T-helper 1 cell (primary cell): ENCODE results near the gene NBEAL2.
A peak's percentile ranks its signal among the peaks of the same experiment; 100 is the strongest.

Source experiments
- DNase-seq, 5 donors: peaks; one replicate each; pipeline ENCODE4 v3.0.0-alpha.2; 2012 to 2020

Gene NBEAL2

GRCh38 chr3:46986782-46987310 is 7.4 kb downstream of the NBEAL2 start:
- DNase-seq = no peak

GRCh38 chr3:46987319-46987742 is 7.9 kb downstream of the NBEAL2 start:
- peak in 1 of 5 donors; percentile 15 for DNase-seq

DNA sequence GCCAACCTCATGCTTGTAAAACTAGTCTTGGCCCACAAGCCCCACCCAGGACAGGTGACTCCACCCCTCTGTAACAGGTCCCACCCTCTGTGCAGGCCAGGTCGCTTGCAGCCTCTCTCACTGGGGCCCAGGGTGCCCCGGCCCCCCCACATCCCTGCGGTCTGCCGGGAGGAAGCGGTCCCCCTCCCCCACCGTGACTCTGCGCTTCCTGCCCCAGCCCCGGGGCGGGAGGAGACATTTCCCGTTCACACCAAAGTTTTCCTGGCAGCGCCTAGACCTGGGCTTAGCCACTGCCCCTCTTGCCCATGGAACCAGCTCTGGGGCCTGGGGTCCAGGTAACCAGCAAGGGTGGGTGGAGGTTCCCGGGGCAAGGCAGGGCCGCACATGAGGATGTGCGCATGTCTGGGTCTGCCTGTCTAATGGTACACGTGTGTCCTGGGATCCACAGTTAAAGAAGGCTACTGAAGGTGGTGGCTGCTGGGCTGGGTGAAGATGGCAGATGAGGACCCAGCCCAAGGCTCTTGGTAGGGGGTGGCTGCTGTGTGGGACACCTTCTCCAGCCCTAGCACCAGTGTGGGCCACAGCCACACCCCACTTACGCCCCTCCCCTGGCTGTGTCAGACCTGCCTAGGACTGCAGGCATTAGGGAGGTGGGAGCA is 8.4 kb downstream of the NBEAL2 start:
- peak; percentile 84 to 96 (median 87) for DNase-seq

- DNase-seq = no peak
Measured at GRCh38 chr3:46988616-46989015, 9.2 kb downstream of the NBEAL2 start.

DNA sequence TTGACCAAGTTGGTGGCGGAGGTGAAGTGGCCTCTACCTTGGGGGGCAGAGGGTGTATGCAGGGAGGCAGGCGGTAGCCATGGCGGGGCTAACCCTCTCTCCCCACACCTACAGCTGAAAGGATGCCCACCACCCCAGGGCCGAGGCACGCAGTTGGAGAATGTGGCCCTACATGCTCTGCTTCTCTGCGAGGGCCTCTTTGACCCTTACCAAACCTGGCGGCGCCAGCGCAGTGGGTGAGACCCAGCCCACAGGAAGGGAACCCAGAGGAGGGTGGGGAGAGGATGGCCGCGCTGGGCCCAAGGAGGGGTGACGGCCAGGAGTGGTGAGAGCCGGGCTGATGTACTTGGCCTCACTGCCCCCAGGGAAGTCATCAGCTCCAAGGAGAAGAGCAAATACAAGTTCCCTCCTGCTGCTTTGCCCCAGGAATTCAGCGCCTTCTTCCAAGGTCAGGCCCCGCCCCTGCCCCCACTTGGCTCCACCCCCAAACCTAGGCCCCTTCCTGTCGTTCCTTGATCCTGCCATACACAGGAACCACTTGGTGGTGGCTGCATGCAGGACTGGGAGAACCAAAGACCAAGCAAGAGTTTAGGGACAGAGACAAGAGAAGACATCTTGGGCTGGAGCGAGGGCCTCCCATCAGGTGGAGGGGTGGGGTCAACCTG is 9.8 kb downstream of the NBEAL2 start:
- no peak for DNase-seq

- no peak for DNase-seq
Measured at GRCh38 chr3:46990573-46991374, 11.3 kb downstream of the NBEAL2 start.

DNA sequence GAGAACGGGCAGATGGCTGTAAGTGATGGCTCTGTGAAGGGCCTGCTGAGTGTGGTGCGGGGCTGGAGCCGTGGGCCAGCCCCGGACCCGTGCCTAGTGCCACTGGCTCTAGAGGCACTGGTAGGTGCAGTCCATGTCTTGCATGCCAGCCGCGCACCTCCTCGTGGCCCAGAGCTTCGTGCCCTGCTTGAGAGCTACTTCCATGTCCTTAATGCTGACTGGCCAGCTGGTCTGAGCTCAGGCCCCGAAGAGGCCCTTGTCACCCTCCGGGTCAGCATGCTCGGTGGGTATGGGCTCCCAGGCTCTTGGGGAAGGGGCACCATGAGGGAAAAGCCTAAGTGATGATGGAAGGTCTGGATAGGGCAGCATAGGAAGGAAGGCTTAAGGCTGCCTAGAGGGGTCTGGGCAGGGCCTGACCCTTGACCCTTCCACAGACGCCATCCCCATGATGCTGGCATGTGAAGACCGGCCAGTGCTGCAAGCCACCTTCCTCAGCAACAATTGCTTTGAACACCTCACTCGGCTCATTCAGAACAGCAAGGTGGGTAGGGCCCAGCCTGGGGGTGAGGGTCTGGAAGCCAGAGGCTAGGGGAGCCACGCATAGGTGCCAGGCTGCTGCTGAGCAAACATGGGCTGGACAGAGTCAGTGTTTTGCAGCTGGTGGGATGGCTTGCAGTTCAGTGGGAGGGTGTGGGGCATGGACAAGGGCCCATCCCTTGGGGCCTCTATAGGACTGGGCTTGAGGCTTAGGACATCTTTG is 12.1 kb downstream of the NBEAL2 start:
- DNase-seq = no peak

DNA sequence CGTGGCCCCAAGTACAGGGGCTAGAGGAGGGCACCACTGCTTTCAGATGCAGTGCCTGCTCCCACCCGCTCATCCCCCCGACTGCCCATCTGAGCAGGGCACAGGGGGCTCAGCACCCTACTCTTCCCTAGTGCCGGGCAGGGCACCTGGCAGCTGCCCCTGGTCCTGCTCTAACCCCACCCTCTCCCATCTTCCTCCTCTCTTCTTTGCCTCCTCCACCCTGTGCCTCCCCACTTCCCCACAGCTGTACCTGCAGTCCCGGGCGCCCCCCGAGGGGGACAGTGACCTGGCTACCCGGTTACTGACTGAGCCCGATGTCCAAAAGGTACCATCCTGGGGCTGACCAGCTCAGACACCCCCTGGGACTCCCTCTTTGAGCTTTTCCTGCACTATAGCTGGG is 12.8 kb downstream of the NBEAL2 start:
- no peak for DNase-seq

- DNase-seq = no peak
Measured at GRCh38 chr3:46993292-46993691, 13.8 kb downstream of the NBEAL2 start.

DNA sequence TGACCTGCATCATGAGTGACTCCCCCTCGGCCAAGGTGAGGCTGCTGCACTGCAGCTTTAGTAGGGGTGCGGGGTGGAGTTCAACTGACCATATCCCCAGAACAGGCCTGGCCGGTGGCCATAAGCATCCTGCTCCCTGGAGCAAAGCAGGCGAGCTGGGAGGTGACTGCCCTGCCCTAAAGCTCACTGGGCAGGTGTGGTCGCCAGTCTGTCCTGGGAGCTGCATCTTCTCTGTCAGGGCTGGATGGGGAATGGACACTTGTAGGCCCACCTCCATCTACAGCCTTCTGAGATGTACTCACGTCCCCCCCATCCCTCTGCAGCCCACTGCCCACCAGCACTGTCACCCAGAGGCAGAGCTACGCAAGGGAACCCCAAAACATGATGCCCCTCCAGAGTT is 14.5 kb downstream of the NBEAL2 start:
- DNase-seq = no peak

DNA sequence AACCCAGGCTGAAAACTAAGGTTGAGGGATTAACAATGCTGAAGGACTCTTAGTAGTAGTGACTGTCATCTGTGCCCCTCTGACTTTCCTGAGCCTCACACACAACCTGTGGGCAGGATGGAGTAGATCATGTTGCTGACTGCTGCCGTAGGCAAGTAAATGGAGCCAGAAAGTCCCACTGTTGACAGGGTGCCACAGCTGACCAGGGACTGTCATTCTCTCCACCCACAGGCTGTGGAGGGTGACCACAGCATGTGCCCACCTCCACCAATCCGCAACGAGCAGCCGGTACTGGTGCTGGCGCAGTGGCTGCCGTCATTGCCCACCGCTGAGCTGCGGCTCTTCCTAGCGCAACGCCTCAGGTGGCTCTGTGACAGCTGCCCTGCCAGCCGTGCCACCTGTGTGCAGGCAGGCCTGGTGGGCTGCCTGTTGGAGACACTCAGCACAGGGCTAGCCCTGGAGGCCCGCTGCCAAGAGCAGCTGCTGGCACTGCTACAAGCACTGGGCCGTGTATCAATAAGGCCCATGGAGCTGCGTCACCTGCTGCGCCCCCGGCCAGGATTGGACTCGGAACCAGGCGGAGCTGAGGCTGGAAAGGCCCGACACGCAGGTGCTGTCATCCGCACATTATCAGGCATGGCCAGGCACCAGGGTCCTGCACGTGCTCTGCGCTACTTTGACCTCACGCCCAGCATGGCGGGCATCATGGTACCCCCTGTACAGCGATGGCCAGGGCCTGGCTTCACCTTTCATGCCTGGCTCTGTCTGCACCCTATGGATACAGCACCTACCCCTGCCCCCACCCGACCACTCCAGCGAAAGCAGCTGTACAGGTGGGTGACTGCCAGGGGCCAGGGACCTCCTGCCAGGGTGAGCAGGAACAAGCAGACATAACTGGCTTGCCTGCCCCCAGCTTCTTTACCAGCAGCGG is 15.6 kb downstream of the NBEAL2 start:
- no peak for DNase-seq

DNA sequence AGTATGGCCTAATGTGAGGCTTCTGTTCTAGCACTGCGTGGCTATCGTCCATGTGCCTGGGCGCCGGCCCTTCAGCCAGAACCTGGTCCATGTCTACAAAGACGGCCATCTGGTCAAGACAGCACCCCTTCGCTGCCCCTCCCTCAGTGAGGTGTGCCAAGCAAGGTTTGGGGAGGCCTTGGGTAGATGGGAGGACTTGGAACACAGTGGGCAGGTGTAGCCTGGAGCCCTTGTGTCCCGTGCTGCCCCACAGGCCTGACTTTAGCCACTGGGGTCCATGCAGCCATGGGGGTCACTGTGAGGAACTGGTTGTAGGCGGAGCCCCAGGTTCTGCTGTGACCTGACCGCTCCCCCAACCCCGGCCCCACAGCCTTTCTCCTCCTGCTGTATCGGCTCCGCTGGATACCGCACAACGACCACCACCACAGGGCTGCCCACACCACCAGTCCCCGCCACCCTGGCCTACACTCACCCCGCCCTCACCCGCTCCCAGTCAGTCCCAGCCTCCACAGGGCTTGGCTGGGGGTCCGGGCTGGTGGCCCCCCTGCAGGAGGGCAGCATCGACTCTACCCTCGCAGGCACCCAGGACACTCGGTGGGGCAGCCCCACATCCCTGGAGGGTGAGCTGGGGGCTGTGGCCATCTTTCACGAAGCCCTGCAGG is 16.6 kb downstream of the NBEAL2 start:
- DNase-seq = no peak

- no peak for DNase-seq
Measured at GRCh38 chr3:46996689-46997452, 17.4 kb downstream of the NBEAL2 start.

DNA sequence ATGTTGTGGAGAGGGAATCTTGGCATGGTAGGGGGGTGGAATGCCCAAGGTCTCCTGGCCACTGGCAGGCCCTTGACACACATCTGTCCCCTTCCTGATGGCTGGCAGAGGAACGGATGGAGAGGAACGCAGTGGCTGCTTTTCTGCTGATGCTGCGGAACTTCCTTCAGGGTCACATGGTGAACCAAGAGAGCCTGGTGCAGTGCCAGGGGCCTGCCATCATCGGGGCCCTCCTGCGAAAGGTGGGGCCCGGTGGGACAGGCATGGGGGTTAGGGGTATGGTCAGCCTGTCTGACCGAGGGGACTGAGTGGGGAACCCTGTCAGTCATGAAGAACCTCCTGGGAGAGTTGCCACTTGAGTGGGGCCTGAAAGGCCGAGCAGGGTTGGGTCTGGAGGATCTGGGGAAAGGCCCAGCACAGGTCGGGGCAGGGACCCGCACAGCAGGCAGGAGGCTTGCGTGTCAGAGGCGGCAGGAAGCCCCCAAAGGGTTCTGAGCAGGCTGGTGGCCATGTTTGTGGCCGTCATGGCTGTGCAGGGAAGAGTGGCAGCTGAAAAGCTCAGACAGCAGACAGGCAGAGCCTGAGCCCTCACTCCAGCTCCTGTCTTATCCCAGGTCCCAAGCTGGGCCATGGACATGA is 18.1 kb downstream of the NBEAL2 start:
- DNase-seq = no peak

GRCh38 chr3:46998121-46998851 is 18.8 kb downstream of the NBEAL2 start:
- peak; percentile 46 to 65 (median 61) for DNase-seq

GRCh38 chr3:46998852-46999515 is 19.5 kb downstream of the NBEAL2 start:
- no peak for DNase-seq

- no peak for DNase-seq
Measured at GRCh38 chr3:46999516-47000197, 20.2 kb downstream of the NBEAL2 start.
